Measurements from ENCODE around the gene BATF2.
"Not testable (repeated sequence)": the region's sequence is repeated elsewhere in the genome, so short reads cannot be mapped to it uniquely, and the experiment has no call there.

Gene BATF2

GRCh38 chr11:65013888-65014725 is 17.3 kb upstream of the BATF2 start, which contains the start of gene ARL2:
Gene ARL2, plus strand, starts transcription at chr11:65014160. Its CDS starts 48 bp downstream, at chr11:65014208.
- Histone ChIP-seq H3K4me3 (ENCODE audit: insufficient read depth, low read depth, low read length) (peak within 1 kb of the TSS; percentile 75), H3K36me3 (ENCODE audit: control insufficient read depth, insufficient read depth, low read length) (no peaks in the 10 kb centered on the region), H3K9me3 (ENCODE audit: control insufficient read depth, low read length) (no peaks in the 10 kb centered on the region), H3K27ac (ENCODE audit: insufficient read depth, low read depth, low read length, poor library complexity, severe bottlenecking) (peak within 1 kb of the TSS; percentile 98), H3K4me1 (ENCODE audit: control insufficient read depth, insufficient read depth, low read length) (peaks cover 5% of the 10 kb centered on the region), H3K27me3 (ENCODE audit: control insufficient read depth, insufficient read depth, low read length, poor library complexity, severe bottlenecking) (no peaks in the 10 kb centered on the region)
- 0% methylated on average over 96 of the region's 96 CpGs for WGBS, 2 experiments

GRCh38 chr11:65013130-65013887 is 16.5 kb upstream of the BATF2 start:
- peak overlapping the region; percentile 75 for H3K4me3 ChIP-seq (ENCODE audit: insufficient read depth, low read depth, low read length)
- peaks cover 5% of the 10 kb centered on the region for H3K4me1 ChIP-seq (ENCODE audit: control insufficient read depth, insufficient read depth, low read length)
- H3K27ac ChIP-seq (ENCODE audit: insufficient read depth, low read depth, low read length, poor library complexity, severe bottlenecking): peak overlapping the region; percentile 98
- WGBS, 2 experiments: 19% methylated on average over 22 of the region's 22 CpGs
- H3K9me3 ChIP-seq (ENCODE audit: control insufficient read depth, low read length): no peaks in the 10 kb centered on the region
- H3K36me3 ChIP-seq (ENCODE audit: control insufficient read depth, insufficient read depth, low read length): no peaks in the 10 kb centered on the region
- H3K27me3 ChIP-seq (ENCODE audit: control insufficient read depth, insufficient read depth, low read length, poor library complexity, severe bottlenecking): no peaks in the 10 kb centered on the region

GRCh38 chr11:65008873-65009272 is 12.1 kb upstream of the BATF2 start:
- 88 to 100% methylated on average over 1 of the region's 2 CpGs for WGBS, 2 experiments

GRCh38 chr11:65008016-65008415 is 11.2 kb upstream of the BATF2 start:
- no peaks in the 10 kb centered on the region for H3K27me3 ChIP-seq (ENCODE audit: control insufficient read depth, insufficient read depth, low read length, poor library complexity, severe bottlenecking)
- no peaks in the 10 kb centered on the region for H3K36me3 ChIP-seq (ENCODE audit: control insufficient read depth, insufficient read depth, low read length)
- 81 to 82% methylated on average over 7 of the region's 7 CpGs for WGBS, 2 experiments
- H3K9me3 ChIP-seq (ENCODE audit: control insufficient read depth, low read length): no peaks in the 10 kb centered on the region
- H3K27ac ChIP-seq (ENCODE audit: insufficient read depth, low read depth, low read length, poor library complexity, severe bottlenecking): no peak overlapping the region
- H3K4me3 ChIP-seq (ENCODE audit: insufficient read depth, low read depth, low read length): no peak overlapping the region
- no peaks in the 10 kb centered on the region for H3K4me1 ChIP-seq (ENCODE audit: control insufficient read depth, insufficient read depth, low read length)

More at GRCh38 chr11:65008873-65009272, 12.1 kb upstream of the BATF2 start:
- Histone ChIP-seq H3K4me3 (ENCODE audit: insufficient read depth, low read depth, low read length) (no peak overlapping the region), H3K27me3 (ENCODE audit: control insufficient read depth, insufficient read depth, low read length, poor library complexity, severe bottlenecking) (no peaks in the 10 kb centered on the region), H3K9me3 (ENCODE audit: control insufficient read depth, low read length) (no peaks in the 10 kb centered on the region), H3K36me3 (ENCODE audit: control insufficient read depth, insufficient read depth, low read length) (no peaks in the 10 kb centered on the region), H3K27ac (ENCODE audit: insufficient read depth, low read depth, low read length, poor library complexity, severe bottlenecking) (no peak overlapping the region), H3K4me1 (ENCODE audit: control insufficient read depth, insufficient read depth, low read length) (no peaks in the 10 kb centered on the region)

GRCh38 chr11:65003968-65004367 is 7.2 kb upstream of the BATF2 start:
- H3K27me3 ChIP-seq (ENCODE audit: control insufficient read depth, insufficient read depth, low read length, poor library complexity, severe bottlenecking); H3K4me3 ChIP-seq (ENCODE audit: insufficient read depth, low read depth, low read length); H3K36me3 ChIP-seq (ENCODE audit: control insufficient read depth, insufficient read depth, low read length); H3K27ac ChIP-seq (ENCODE audit: insufficient read depth, low read depth, low read length, poor library complexity, severe bottlenecking); H3K4me1 ChIP-seq (ENCODE audit: control insufficient read depth, insufficient read depth, low read length); H3K9me3 ChIP-seq (ENCODE audit: control insufficient read depth, low read length): not testable (repeated sequence)
- WGBS, 2 experiments: 68 to 77% methylated on average over 3 of the region's 3 CpGs

- no peak overlapping the region for H3K4me3 ChIP-seq (ENCODE audit: insufficient read depth, low read depth, low read length)
- no peaks in the 10 kb centered on the region for H3K4me1 ChIP-seq (ENCODE audit: control insufficient read depth, insufficient read depth, low read length)
- H3K27me3 ChIP-seq (ENCODE audit: control insufficient read depth, insufficient read depth, low read length, poor library complexity, severe bottlenecking): no peaks in the 10 kb centered on the region
- no peaks in the 10 kb centered on the region for H3K9me3 ChIP-seq (ENCODE audit: control insufficient read depth, low read length)
- 65 to 69% methylated on average over 7 of the region's 7 CpGs for WGBS, 2 experiments
- H3K36me3 ChIP-seq (ENCODE audit: control insufficient read depth, insufficient read depth, low read length): no peaks in the 10 kb centered on the region
- no peak overlapping the region for H3K27ac ChIP-seq (ENCODE audit: insufficient read depth, low read depth, low read length, poor library complexity, severe bottlenecking)
These were observed 6.5 kb upstream of the BATF2 start for GRCh38 chr11:65003282-65003681.

- no peaks in the 10 kb centered on the region for H3K27me3 ChIP-seq (ENCODE audit: control insufficient read depth, insufficient read depth, low read length, poor library complexity, severe bottlenecking)
- H3K9me3 ChIP-seq (ENCODE audit: control insufficient read depth, low read length): no peaks in the 10 kb centered on the region
- no peaks in the 10 kb centered on the region for H3K36me3 ChIP-seq (ENCODE audit: control insufficient read depth, insufficient read depth, low read length)
- no peak overlapping the region for H3K4me3 ChIP-seq (ENCODE audit: insufficient read depth, low read depth, low read length)
- WGBS, 2 experiments: 88 to 89% methylated on average over 5 of the region's 5 CpGs
- H3K27ac ChIP-seq (ENCODE audit: insufficient read depth, low read depth, low read length, poor library complexity, severe bottlenecking): no peak overlapping the region
- no peaks in the 10 kb centered on the region for H3K4me1 ChIP-seq (ENCODE audit: control insufficient read depth, insufficient read depth, low read length)
These were observed 5.9 kb upstream of the BATF2 start for GRCh38 chr11:65002706-65003105.

GRCh38 chr11:64999478-64999877 is 2.7 kb upstream of the BATF2 start:
- no peaks in the 10 kb centered on the region for H3K36me3 ChIP-seq (ENCODE audit: control insufficient read depth, insufficient read depth, low read length)
- H3K9me3 ChIP-seq (ENCODE audit: control insufficient read depth, low read length): no peaks in the 10 kb centered on the region
- H3K27me3 ChIP-seq (ENCODE audit: control insufficient read depth, insufficient read depth, low read length, poor library complexity, severe bottlenecking): no peaks in the 10 kb centered on the region
- no peak overlapping the region for H3K27ac ChIP-seq (ENCODE audit: insufficient read depth, low read depth, low read length, poor library complexity, severe bottlenecking)
- WGBS, 2 experiments: 89 to 95% methylated on average over 1 of the region's 1 CpG
- H3K4me1 ChIP-seq (ENCODE audit: control insufficient read depth, insufficient read depth, low read length): no peaks in the 10 kb centered on the region
- no peak overlapping the region for H3K4me3 ChIP-seq (ENCODE audit: insufficient read depth, low read depth, low read length)

- 86 to 88% methylated on average over 9 of the region's 9 CpGs for WGBS, 2 experiments
- H3K27me3 ChIP-seq (ENCODE audit: control insufficient read depth, insufficient read depth, low read length, poor library complexity, severe bottlenecking): no peaks in the 10 kb centered on the region
- no peak overlapping the region for H3K4me3 ChIP-seq (ENCODE audit: insufficient read depth, low read depth, low read length)
- no peaks in the 10 kb centered on the region for H3K4me1 ChIP-seq (ENCODE audit: control insufficient read depth, insufficient read depth, low read length)
- H3K36me3 ChIP-seq (ENCODE audit: control insufficient read depth, insufficient read depth, low read length): no peaks in the 10 kb centered on the region
- no peaks in the 10 kb centered on the region for H3K9me3 ChIP-seq (ENCODE audit: control insufficient read depth, low read length)
- no peak overlapping the region for H3K27ac ChIP-seq (ENCODE audit: insufficient read depth, low read depth, low read length, poor library complexity, severe bottlenecking)
These were observed 2.1 kb upstream of the BATF2 start for GRCh38 chr11:64998690-64999431.

GRCh38 chr11:64998141-64998540 is 1.4 kb upstream of the BATF2 start:
- Histone ChIP-seq H3K4me3 (ENCODE audit: insufficient read depth, low read depth, low read length) (no peak overlapping the region), H3K9me3 (ENCODE audit: control insufficient read depth, low read length) (no peaks in the 10 kb centered on the region)
- 91 to 94% methylated on average over 1 of the region's 1 CpG for WGBS, 2 experiments

More at GRCh38 chr11:64998141-64998540, 1.4 kb upstream of the BATF2 start:
- Histone ChIP-seq H3K27me3 (ENCODE audit: control insufficient read depth, insufficient read depth, low read length, poor library complexity, severe bottlenecking) (no peaks in the 10 kb centered on the region), H3K4me1 (ENCODE audit: control insufficient read depth, insufficient read depth, low read length) (no peaks in the 10 kb centered on the region), H3K36me3 (ENCODE audit: control insufficient read depth, insufficient read depth, low read length) (no peaks in the 10 kb centered on the region), H3K27ac (ENCODE audit: insufficient read depth, low read depth, low read length, poor library complexity, severe bottlenecking) (no peak overlapping the region)

All from ectodermal cell (in vitro differentiated cells).